Dendritic cell treated with granulocyte-macrophage colony-stimulating factor and Interleukin-4, amounts not matched to agents 40 ng/mL and 50 ng/mL, for 4 days (primary cell): Measurements from ENCODE around the gene ATP23.

Source experiments
- H3K27ac Mint-ChIP-seq: one replicate; pipeline ENCODE4 v1.8.0; 2022; ENCODE audit warnings: mild to moderate bottlenecking, mixed read lengths
- H3K27me3 Mint-ChIP-seq: one replicate; pipeline ENCODE4 v1.8.0; 2022; ENCODE audit warnings: mild to moderate bottlenecking, mixed read lengths
- H3K36me3 Mint-ChIP-seq: one replicate; pipeline ENCODE4 v1.8.0; 2022; ENCODE audit warnings: low read depth, mixed read lengths
- H3K4me1 Mint-ChIP-seq: one replicate; pipeline ENCODE4 v1.8.0; 2022; ENCODE audit warnings: low read depth, mixed read lengths
- H3K4me3 Mint-ChIP-seq: one replicate; pipeline ENCODE4 v1.8.0; 2022; ENCODE audit warnings: mild to moderate bottlenecking, moderate library complexity, mixed read lengths
- H3K9me3 Mint-ChIP-seq: one replicate; pipeline ENCODE4 v1.8.0; 2022; ENCODE audit warnings: mixed read lengths
- intact Hi-C: fragments of 100-400 bp; cut with micrococcal nuclease; formaldehyde crosslinking; loops from one replicate; pipeline ENCODE4 v1.15.0; 2022

ATP23 gene

DNA sequence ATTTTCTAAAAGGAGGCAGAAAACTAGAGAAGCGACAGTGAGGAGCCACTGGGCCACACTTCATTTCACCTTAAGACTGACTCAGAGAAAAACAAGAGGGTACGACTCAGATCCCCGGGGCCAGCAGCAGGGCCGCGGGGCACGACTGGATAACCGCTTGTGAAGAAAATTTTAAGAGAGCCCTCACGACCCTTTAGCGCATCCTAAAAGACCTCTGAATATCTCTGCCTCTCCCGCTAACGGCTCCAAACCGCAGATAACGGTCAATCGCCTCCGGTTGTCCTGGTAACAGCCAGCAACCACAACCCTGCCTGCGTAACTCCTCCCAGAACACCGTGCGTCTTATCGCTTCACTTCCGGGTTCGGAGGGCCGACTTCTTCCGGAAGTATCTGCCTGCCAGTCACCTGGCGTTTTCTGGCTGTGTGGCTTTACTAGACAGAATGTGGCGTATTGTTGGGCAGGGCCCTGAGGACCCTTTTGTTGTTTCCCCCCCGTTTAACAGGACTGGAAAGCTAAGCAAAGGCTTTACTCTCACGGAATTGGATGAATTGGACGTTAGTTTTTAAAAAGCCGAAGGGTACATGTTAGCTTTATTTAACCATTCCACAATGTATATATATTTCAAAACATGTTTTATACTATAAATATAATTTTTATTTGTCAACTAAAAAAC lies 5.4 kb upstream of the ATP23 start:
- H3K4me1 Mint-ChIP-seq, result peaks cover 40% of the 10 kb centered on the region
- intact Hi-C loops, result no loop called here

DNA sequence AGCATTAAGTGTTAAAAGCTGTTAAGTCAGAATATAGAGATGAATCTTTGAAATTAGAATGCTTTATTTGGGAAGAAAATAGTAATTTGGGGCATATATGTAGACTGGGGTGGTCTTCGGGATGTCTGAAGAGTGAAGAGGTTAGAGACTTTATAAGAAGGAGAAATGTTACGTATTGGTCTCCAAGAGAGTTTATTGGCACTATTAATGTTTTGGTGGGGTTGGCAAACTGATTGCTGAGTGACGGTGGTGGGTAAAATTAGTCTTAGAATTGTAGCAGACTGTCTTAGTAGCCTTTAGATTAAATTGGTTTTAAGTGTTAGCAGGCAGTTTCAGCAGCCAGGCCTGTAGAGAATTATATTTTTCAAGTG lies 4.9 kb upstream of the ATP23 start:
- no peaks in the 10 kb centered on the region for H3K27me3 Mint-ChIP-seq
- H3K27ac Mint-ChIP-seq, result peak overlapping the region; percentile 96
- H3K4me3 Mint-ChIP-seq, result peak overlapping the region; percentile 51
- peaks cover 42% of the 10 kb centered on the region for H3K4me1 Mint-ChIP-seq
- intact Hi-C loops, result no loop called here
- H3K36me3 Mint-ChIP-seq, result peaks cover 6% of the 10 kb centered on the region
- H3K9me3 Mint-ChIP-seq, result no peaks in the 10 kb centered on the region

More for the DNA sequence above, 5.4 kb upstream of the ATP23 start:
- Mint-ChIP-seq H3K9me3 (no peaks in the 10 kb centered on the region), H3K4me3 (peak overlapping the region; percentile 85), H3K27me3 (no peaks in the 10 kb centered on the region), H3K36me3 (peaks cover 3% of the 10 kb centered on the region), H3K27ac (peak overlapping the region; percentile 96)

DNA sequence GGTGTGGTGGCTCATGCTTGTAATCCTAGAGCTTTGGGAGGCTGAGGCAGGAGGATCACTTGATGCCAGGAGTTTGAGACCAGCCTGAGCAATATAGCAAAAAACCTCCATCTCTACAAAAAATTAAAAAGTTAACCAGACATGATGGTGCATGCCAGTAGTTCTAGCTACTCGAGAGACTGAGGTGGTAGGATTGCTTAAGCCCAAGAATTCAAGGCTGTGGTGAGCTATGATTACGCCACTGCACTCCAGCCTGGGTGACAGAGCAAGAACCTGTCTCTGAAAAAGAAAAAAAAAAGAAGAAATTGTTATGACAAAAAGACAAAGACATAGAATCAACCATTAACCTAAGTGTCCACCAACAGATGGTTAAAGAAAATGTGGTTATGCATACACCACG lies 2.1 kb upstream of the ATP23 start:
- H3K27me3 Mint-ChIP-seq, result no peaks in the 10 kb centered on the region
- peaks cover 6% of the 10 kb centered on the region for H3K36me3 Mint-ChIP-seq
- intact Hi-C loops, result no loop called here
- peaks cover 67% of the 10 kb centered on the region for H3K4me1 Mint-ChIP-seq
- H3K9me3 Mint-ChIP-seq, result no peaks in the 10 kb centered on the region
- no peak overlapping the region for H3K4me3 Mint-ChIP-seq
- peak overlapping the region; percentile 60 for H3K27ac Mint-ChIP-seq

DNA sequence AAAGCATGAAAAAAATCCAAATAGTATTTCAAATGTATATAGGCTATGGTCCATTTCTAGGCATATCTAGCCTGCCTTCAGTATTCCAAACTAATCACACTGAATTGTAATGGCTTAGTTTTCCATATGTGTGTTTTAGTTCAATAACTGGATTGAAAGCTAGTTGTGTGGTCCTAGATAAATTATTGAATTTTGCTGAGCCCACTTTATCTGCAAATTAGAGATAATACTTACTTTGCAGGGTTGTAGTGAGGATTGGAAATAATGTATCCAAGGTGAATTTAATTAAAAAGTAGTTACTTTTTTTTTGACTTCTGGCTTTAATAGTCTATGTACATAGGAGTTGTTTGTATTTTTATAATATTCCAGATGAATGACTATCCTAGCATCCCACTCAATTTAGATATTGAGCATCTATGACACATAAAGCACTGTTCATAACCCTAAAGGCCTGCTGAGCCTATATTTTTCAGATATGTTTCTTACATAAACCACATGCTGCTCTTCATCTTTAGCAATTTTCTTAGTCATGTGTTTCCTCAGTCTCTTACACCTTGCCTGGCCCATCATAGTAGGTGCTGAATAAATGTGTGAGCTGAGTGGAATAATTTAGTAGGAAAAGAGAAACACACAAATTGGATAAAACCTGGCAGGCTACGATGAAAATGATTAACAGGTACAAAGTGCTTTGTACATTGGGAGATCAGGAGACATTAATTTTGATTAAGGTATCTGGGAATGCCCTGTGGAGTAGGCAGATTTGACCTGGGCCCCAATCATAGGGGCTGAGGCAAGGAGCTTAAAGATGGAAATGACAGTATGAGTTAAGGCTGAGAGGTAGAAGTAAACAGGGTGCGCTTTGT lies 1.1 kb upstream of the ATP23 start:
- Mint-ChIP-seq H3K4me3 (peak overlapping the region; percentile 95), H3K36me3 (peaks cover 6% of the 10 kb centered on the region), H3K27me3 (no peaks in the 10 kb centered on the region), H3K9me3 (no peaks in the 10 kb centered on the region), H3K27ac (peak overlapping the region; percentile 99), H3K4me1 (peaks cover 62% of the 10 kb centered on the region)
- intact Hi-C loops, result no loop called here

DNA sequence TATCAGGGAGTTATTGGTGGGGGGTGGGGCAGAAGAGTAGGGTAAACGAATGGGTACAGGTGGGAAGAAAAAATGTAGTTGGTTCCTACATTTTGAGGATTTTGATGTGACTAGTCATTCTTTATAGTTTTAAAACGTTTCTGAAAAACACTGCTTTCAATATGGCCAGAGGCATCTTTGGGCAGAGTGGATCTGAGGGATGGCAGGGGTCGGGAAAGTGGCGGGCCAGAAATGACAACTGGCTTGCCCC lies 527 bp upstream of the ATP23 start:
- no peaks in the 10 kb centered on the region for H3K9me3 Mint-ChIP-seq
- intact Hi-C loops, result no loop called here
- H3K36me3 Mint-ChIP-seq, result peaks cover 10% of the 10 kb centered on the region
- H3K27ac Mint-ChIP-seq, result peak overlapping the region; percentile 99
- H3K4me1 Mint-ChIP-seq, result peaks cover 61% of the 10 kb centered on the region
- peak overlapping the region; percentile 95 for H3K4me3 Mint-ChIP-seq
- no peaks in the 10 kb centered on the region for H3K27me3 Mint-ChIP-seq

DNA sequence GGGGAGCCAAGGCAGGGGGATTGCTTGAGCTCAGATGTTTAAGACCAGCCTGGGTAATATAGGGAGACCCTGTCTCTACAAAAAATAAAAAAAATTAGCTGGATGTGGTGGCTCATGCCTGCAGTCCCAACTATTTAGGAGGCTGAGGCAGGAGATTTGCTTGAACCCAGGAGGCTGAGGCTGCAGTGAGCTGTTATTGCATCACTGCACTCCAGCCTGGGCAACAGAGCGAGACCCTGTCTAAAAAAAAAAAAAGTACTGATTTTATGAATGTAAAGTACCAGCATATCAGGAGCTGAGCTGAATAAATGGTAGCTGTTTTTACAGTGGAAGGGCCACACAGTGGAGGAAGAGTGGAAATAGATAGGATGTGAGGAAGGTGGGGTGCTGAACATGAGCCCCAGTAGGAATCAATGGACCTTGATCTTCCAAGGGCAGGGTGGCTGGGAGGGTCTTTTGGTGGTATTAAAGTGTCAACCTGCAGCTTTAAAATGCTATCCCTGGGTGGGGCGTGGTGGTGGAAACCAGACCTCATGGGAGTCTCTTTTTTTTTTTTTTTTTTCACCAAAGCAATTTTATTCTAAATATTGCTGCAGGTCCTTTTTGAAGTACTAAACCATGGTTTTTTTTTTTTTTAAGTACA lies 2.2 kb downstream of the ATP23 start:
- intact Hi-C loops, result no loop called here
- H3K27ac Mint-ChIP-seq, result peak overlapping the region; percentile 99
- H3K9me3 Mint-ChIP-seq, result no peaks in the 10 kb centered on the region
- no peak overlapping the region for H3K4me3 Mint-ChIP-seq
- H3K36me3 Mint-ChIP-seq, result peaks cover 11% of the 10 kb centered on the region
- no peaks in the 10 kb centered on the region for H3K27me3 Mint-ChIP-seq
- peaks cover 53% of the 10 kb centered on the region for H3K4me1 Mint-ChIP-seq

DNA sequence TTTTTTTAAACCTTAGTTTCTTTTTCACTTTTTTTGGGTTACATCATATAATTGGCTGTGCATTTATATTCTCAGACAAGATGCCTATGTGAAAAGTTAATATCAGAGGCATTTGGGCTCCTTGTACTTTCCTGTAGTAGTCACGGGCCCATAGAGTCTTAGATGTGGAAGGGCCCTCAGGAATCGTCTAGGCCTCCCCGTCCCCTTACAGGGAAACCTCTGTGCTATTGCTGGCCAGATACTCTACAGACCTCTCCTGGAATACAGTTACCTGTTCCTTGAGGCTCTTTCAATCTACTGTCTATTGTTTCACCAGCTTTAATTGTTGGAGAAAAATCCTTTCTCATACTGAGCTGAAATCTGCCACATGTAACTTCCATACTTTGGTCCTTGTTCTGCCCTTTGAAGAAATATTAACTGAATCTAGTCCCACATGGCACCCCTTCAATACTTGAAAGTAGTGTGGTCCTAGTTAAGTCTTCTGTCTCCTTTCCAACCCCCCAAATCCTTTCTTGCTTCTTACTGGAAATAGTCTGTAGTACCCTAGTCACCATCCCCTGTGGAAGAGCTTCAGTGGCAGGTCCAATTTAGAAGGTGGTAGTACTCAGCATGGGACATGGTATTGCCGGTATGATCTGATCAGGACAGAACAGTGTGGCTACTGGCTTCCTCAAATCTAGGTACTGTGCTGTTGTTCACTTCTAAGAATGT lies 3.1 kb downstream of the ATP23 start:
- Mint-ChIP-seq H3K27ac (no peak overlapping the region), H3K27me3 (no peaks in the 10 kb centered on the region), H3K36me3 (peaks cover 11% of the 10 kb centered on the region), H3K9me3 (no peaks in the 10 kb centered on the region), H3K4me1 (peaks cover 44% of the 10 kb centered on the region), H3K4me3 (no peak overlapping the region)
- intact Hi-C loops, result no loop called here

DNA sequence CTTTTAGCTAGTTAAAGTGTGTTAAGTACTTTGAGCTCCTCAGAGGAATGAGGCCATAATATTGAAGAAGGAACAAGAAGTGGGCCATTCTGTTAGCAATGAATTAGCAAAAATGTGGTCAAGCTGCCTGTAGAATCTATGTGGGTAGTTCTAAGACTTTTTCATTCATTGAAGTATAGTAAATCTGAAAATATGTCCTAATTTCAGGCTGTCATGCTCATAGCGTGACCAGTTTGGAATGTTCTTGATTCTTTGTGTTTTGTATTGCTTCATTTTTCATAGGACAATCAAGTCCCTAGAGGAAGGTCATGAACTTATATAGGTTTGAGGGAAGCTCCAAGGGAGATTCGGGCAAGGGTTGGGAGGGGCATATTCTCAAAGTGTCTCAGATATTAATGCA lies 11.4 kb downstream of the ATP23 start:
- Mint-ChIP-seq H3K9me3 (peaks cover 7% of the 10 kb centered on the region), H3K4me1 (no peaks in the 10 kb centered on the region), H3K27ac (no peak overlapping the region), H3K4me3 (no peak overlapping the region), H3K36me3 (peaks cover 68% of the 10 kb centered on the region), H3K27me3 (no peaks in the 10 kb centered on the region)
- intact Hi-C loops, result no loop called here

DNA sequence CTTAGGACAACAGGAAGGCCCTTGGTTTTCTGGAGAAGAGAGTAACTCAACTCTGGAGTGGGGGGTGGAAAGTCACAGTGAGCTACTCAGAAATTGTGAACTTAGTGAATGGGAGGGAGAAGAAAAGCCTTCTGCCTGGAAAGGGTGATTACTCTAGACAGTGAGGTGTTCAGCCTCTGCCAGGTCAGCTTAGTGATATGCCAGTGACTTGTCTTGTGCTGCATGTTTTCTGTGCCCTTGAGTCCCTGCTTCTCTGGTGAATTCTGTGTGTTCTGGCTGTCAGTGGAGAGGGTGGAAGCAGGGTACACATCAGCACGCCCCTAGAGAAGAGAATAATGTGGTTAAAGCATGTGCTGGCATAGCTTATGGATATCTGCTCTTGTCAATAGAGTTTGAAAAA lies 13.4 kb downstream of the ATP23 start:
- no peak overlapping the region for H3K4me3 Mint-ChIP-seq
- no peak overlapping the region for H3K27ac Mint-ChIP-seq
- peaks cover 78% of the 10 kb centered on the region for H3K36me3 Mint-ChIP-seq
- no peaks in the 10 kb centered on the region for H3K4me1 Mint-ChIP-seq
- H3K9me3 Mint-ChIP-seq, result peaks cover 27% of the 10 kb centered on the region
- intact Hi-C loops, result no loop called here
- H3K27me3 Mint-ChIP-seq, result no peaks in the 10 kb centered on the region

DNA sequence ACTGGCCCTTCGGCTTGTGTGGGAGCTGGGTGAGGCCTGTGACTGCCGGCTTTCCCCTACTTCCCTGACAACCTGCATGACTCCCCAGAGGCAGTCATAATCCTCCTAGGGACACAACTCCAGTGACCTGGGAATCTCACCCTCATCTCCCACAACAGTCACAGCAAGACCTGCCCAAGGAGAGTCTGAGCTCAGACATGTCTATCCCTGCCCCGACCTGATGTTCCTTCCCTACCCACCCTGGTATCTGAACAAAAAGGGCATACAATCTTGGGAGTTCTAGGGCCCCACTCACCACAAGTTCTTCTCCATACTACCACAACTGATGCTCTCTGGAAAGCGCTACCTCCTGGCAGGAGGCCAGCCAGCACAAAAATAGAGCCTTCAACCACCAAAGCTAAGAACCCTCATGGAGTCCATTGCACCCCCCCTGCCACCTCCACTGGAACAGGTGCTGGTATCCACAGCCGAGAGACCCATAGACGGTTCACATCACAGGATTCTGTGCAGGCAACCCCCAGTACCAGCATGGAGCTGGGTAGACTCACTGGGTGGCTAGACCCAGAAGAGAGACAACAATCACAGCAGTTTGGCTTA lies 16.8 kb downstream of the ATP23 start:
- peaks cover 59% of the 10 kb centered on the region for H3K36me3 Mint-ChIP-seq
- H3K4me1 Mint-ChIP-seq, result no peaks in the 10 kb centered on the region
- intact Hi-C loops, result no loop called here
- no peak overlapping the region for H3K27ac Mint-ChIP-seq
- no peak overlapping the region for H3K4me3 Mint-ChIP-seq
- H3K9me3 Mint-ChIP-seq, result peaks cover 61% of the 10 kb centered on the region
- H3K27me3 Mint-ChIP-seq, result no peaks in the 10 kb centered on the region

DNA sequence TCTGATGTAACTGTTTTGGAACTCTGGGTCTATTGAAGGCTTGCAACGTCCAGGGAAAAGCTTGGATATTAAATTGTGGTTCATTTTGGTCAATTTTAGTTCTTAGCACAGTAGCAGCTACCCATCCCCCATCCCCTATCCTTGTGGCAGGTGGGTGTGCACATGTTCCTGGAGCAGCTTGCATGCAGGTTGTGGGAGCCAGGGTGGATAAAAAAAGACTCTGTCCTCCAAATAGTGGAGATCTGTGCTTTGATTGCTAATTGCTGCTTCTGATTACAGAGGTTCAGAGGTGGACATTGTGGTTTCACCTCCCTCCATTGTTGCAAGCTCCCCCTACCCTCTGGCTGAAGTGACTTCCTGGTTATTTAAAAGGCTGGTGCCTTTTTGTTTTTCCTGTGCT lies 23.1 kb downstream of the ATP23 start:
- H3K27me3 Mint-ChIP-seq, result no peaks in the 10 kb centered on the region
- no peaks in the 10 kb centered on the region for H3K4me1 Mint-ChIP-seq
- H3K4me3 Mint-ChIP-seq, result no peak overlapping the region
- no peaks in the 10 kb centered on the region for H3K36me3 Mint-ChIP-seq
- intact Hi-C loops, result no loop called here
- no peak overlapping the region for H3K27ac Mint-ChIP-seq
- peaks cover 72% of the 10 kb centered on the region for H3K9me3 Mint-ChIP-seq

DNA sequence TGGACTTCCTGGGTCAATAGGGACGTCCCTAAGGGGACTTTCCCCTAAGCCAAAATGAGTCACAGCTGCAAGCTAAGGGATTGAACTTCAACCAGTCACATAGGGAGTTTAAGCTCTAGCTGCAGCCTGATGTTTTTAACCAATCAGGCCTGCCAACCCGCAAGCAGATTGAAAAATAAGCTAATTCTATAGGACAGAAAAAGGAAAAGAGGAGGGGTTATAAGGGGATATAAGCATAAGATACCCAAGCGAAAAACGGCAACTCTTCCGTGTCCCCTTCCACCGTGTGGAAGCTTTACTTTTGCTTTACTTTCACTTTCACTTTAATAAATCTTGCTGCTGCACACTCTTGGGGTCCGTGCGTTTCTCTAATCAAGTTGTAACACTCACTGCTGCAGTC lies 24.4 kb downstream of the ATP23 start:
- H3K36me3 Mint-ChIP-seq, result no peaks in the 10 kb centered on the region
- intact Hi-C loops, result no loop called here
- H3K4me3 Mint-ChIP-seq, result no peak overlapping the region
- no peak overlapping the region for H3K27ac Mint-ChIP-seq
- H3K27me3 Mint-ChIP-seq, result no peaks in the 10 kb centered on the region
- H3K9me3 Mint-ChIP-seq, result peaks cover 70% of the 10 kb centered on the region
- H3K4me1 Mint-ChIP-seq, result no peaks in the 10 kb centered on the region

DNA sequence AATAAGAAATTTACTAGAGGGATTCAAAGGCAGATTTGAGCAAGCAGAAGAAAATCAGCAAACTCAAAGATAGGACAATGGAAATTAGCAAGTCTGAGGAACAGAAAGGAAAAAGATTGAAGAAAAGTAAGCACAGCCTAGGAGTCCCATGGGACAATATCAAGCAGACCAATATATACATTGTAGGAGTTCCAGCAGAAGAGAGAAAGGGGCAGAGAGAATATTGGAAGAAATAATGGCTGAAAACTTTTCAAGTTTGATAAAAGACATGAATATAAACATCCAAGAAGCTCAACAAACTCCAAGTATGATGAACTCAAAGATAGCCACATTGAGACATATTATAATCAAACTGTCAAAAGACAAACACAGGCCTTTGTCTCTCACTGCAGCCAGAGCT lies 25.2 kb downstream of the ATP23 start:
- H3K4me1 Mint-ChIP-seq, result no peaks in the 10 kb centered on the region
- no peak overlapping the region for H3K4me3 Mint-ChIP-seq
- intact Hi-C loops, result no loop called here
- H3K27me3 Mint-ChIP-seq, result no peaks in the 10 kb centered on the region
- no peaks in the 10 kb centered on the region for H3K36me3 Mint-ChIP-seq
- H3K9me3 Mint-ChIP-seq, result peaks cover 62% of the 10 kb centered on the region
- H3K27ac Mint-ChIP-seq, result no peak overlapping the region
